Parathyroid adenoma (tissue), 2 donors: ENCODE data around the gene C5AR1.
"Not testable (repeated sequence)": the region's sequence is repeated elsewhere in the genome, so short reads cannot be mapped to it uniquely, and the experiment has no call there.

Source experiments
- H2AFZ ChIP-seq: fragments of 300-600 bp; sonication (generic); one replicate; pipeline ENCODE4 v1.7.0; 2017; ENCODE audit warnings: antibody characterized with exemption, mild to moderate bottlenecking
- H3K27ac ChIP-seq: fragments of 300-600 bp; sonication (generic); one replicate; pipeline ENCODE4 v1.7.0; 2017
- H3K27me3 ChIP-seq: fragments of 300-600 bp; sonication (generic); one replicate; pipeline ENCODE4 v1.7.0; 2017; ENCODE audit warnings: low read length; ENCODE audit not compliant: control insufficient read depth, insufficient read depth
- H3K36me3 ChIP-seq: fragments of 300-600 bp; sonication (generic); one replicate; pipeline ENCODE4 v1.7.0; 2017; ENCODE audit warnings: low read length; ENCODE audit not compliant: control insufficient read depth, insufficient read depth
- H3K4me1 ChIP-seq: fragments of 300-600 bp; sonication (generic); one replicate; pipeline ENCODE4 v1.7.0; 2017; ENCODE audit warnings: control low read depth
- H3K4me2 ChIP-seq: fragments of 300-600 bp; sonication (generic); one replicate; pipeline ENCODE4 v1.7.0; 2017; ENCODE audit warnings: low read length
- H3K4me3 ChIP-seq: fragments of 300-600 bp; sonication (generic); one replicate; pipeline ENCODE4 v1.7.0; 2017; ENCODE audit warnings: low read depth, low read length
- H3K79me2 ChIP-seq: fragments of 300-600 bp; sonication (generic); one replicate; pipeline ENCODE4 v1.7.0; 2017; ENCODE audit warnings: control low read depth
- H3K9ac ChIP-seq: fragments of 300-600 bp; sonication (generic); one replicate; pipeline ENCODE4 v1.7.0; 2017; ENCODE audit warnings: mild to moderate bottlenecking
- H3K9me3 ChIP-seq: fragments of 300-600 bp; sonication (generic); one replicate; pipeline ENCODE4 v1.7.0; 2017; ENCODE audit warnings: low read length; ENCODE audit not compliant: control insufficient read depth
- CTCF ChIP-seq: fragments of 300-600 bp; sonication (generic); IDR thresholded peaks from one replicate; pipeline ENCODE4 v1.7.0; 2017; ENCODE audit warnings: antibody characterized with exemption, mild to moderate bottlenecking
- donor health status: primary hyperparathyroidism.

C5AR1 gene

DNA sequence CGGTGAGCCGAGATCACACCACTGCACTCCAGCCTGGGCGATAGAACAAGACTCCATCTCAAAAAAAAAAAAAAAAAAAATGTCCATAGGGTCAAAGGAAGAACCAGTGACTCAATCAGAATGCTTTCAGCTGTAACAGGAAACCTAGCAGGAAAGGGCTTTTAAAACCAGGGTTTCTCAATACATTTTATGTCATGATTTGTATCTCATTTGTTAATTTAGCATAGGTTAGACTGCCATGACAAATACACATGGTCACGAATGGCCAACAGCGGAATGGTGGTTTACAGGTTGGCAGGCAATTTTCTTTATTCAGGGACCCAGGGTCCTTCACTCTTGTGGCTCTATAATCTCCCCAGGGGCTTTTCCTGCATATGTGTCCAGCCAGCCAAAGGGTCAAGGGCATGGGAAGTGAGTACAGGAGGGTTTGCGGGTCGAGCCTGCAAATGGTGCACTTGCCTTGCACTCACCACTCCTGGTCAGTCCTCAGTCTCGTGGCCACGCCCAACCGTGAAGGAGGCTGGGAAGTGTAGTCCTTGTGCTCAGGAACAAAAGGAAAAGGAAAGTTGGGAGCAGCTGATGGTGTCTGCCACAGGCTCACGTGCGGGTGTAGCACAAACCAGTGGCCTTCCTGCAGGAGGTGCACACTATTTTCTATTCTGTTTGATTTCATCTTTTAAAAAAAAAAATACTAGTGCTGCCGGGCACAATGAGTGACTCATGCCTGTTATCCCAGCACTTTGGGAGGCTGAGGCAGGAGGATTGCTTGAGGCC, 54.3 kb downstream of the C5AR1 start:
- H3K79me2 ChIP-seq: peaks cover 9% of the 10 kb centered on the region
- TF ChIP-seq CTCF: no peak
- no peaks in the 10 kb centered on the region for H3K9me3 ChIP-seq
- H3K27me3 ChIP-seq: no peaks in the 10 kb centered on the region
- no peak overlapping the region for H3K27ac ChIP-seq
- no peak overlapping the region for H3K9ac ChIP-seq
- no peak overlapping the region for H2AFZ ChIP-seq
- no peak overlapping the region for H3K4me2 ChIP-seq
- H3K36me3 ChIP-seq: no peaks in the 10 kb centered on the region
- no peaks in the 10 kb centered on the region for H3K4me1 ChIP-seq
- no peak overlapping the region for H3K4me3 ChIP-seq

GRCh38 chr19:47365455-47365854, 55.8 kb downstream of the C5AR1 start:
- not testable (repeated sequence) for H3K9ac ChIP-seq, H2AFZ ChIP-seq, H3K4me3 ChIP-seq, H3K27ac ChIP-seq, H3K9me3 ChIP-seq, H3K36me3 ChIP-seq, H3K4me2 ChIP-seq, H3K79me2 ChIP-seq, H3K4me1 ChIP-seq, H3K27me3 ChIP-seq

DNA sequence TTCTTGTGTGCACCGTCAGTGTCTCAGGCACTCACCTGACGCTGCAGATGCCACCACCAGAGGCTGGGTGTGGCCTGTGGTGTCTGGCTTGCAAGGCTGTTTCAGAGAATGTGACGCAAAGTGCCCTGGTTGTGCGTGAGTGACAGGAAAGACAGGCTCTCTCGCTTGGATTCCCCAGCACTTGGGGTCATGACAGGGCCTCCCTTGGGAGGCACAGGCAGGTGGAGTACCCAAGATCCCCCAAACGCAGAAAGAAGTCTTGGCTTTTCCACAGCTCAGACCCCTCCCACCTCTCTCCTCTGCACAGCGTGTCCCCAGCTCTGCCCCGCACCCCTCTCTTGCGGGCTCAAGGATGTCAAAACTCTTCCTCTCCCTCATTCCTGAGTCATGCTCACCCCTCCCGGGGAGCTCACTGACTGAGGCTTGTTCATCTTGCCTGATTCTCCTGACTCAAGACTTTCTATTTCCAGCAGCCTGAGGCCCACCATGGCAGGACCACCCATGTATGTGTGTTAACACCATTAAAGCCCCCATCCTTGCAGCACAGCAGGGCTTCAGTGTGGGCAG, 60.5 kb downstream of the C5AR1 start:
- no peak overlapping the region for H3K4me3 ChIP-seq
- H3K4me1 ChIP-seq: no peaks in the 10 kb centered on the region
- no peak overlapping the region for H3K4me2 ChIP-seq
- no peaks in the 10 kb centered on the region for H3K79me2 ChIP-seq
- no peak overlapping the region for H2AFZ ChIP-seq
- no peak overlapping the region for H3K27ac ChIP-seq
- TF ChIP-seq CTCF: no peak
- H3K9me3 ChIP-seq: no peaks in the 10 kb centered on the region
- H3K36me3 ChIP-seq: no peaks in the 10 kb centered on the region
- no peaks in the 10 kb centered on the region for H3K27me3 ChIP-seq
- no peak overlapping the region for H3K9ac ChIP-seq

- Histone ChIP-seq H3K27ac (no peak overlapping the region), H3K36me3 (no peaks in the 10 kb centered on the region), H3K79me2 (no peaks in the 10 kb centered on the region), H2AFZ (no peak overlapping the region), H3K27me3 (no peaks in the 10 kb centered on the region), H3K4me1 (no peaks in the 10 kb centered on the region), H3K4me3 (no peak overlapping the region), H3K9ac (no peak overlapping the region), H3K4me2 (no peak overlapping the region), H3K9me3 (no peaks in the 10 kb centered on the region)
- TF ChIP-seq CTCF: no peak
Measured at GRCh38 chr19:47371261-47371660, 61.6 kb downstream of the C5AR1 start.
